Ovary (tissue), 3 donors: Measurements from ENCODE around the gene ARHGAP21.

Experiments used
- CTCF ChIP-seq, 3 donors: fragments of 450-650 bp in 2 of 3; fragments of 200-600 bp in 1 of 3; IDR thresholded peaks; one replicate each; pipeline versions ENCODE4 v1.5.1 to v1.8.0; 2016 to 2022; ENCODE audit warnings: antibody characterized with exemption in 3 of 3, mild to moderate bottlenecking in 1 of 3
- EP300 ChIP-seq: sonication (generic); formaldehyde crosslinking; IDR thresholded peaks from one replicate; pipeline ENCODE4 v1.6.1; 2017; ENCODE audit warnings: antibody characterized with exemption
- donor health status: DM: no; HTN: no; CAD: no.

DNA sequence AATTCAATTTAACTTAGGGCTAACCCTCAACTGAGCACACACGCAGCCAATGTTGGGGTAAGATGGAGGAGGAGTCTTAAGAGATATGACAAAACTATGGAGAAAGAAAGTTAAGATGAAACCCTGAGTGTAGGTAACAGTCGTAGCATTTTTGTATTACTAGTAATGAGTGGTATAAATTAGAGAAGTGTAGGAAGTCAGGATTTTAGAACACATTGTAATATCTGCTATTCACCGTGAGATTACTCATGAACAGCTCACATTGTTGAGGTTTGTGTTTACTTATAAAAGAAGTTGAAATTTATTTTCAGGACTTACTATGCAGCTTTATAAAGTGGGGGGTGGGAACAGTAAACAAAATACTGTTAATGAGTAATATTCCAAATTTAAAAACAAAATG, 107.2 kb downstream of the ARHGAP21 start:
- no peak for TF ChIP-seq EP300
- no peak for TF ChIP-seq CTCF (IDR thresholded peaks at IDR 0.05)
